ENCODE measurements around the gene SLC25A27.

DNA sequence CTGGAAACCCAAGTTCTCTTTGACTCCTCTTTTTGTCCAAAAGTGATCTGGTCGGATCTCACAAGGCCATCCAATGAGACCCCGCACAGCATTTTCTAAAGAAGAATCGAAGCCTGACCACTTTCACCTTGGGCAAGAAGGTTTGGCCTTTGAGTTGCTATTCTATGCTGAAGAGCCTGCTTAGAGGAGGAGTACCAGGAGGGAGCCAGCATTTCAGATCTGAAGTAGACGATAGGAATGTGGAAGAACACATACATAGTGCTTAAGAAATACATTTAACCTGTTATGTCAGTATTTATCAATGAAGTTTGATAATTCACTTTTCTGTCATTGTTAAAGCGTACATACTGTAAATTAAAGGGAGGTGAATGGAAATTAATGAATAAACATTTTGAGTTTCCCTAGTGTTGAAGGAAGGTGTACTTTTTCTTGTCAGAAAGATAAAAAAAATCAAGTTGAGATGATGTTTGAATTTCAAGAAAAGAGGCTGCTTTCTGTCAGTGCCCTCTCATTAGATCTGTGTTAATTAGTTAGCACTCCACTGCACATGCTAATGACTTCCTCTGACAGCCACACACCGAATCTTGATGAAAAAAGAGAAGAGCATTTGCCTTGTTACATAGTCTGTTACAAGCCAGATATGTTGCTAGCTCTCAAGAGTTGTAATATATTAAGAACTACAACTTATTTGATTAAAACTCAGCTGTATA lies 24.0 kb downstream of the SLC25A27 start:
- no peak for TF ChIP-seq CTCF (conservative IDR thresholded peaks at IDR 0.05)
- no peak for TF ChIP-seq ZFX (IDR thresholded peaks at IDR 0.05)
